Smooth muscle cell (in vitro differentiated cells): ENCODE measurements around the gene ANKFY1. TPM values are rescaled to one million over a fixed set of nuclear protein-coding genes. Genes with fewer than 3 reads are reported as not detected.
"Not testable (repeated sequence)": the region's sequence is repeated elsewhere in the genome, so short reads cannot be mapped to it uniquely, and the experiment has no call there.

Source experiments
- DNase-seq: peaks from one replicate; lab custom pipeline; 2025; ENCODE audit not compliant: unreplicated experiment; lab: John Stamatoyannopoulos, UW
- H2AFZ ChIP-seq: fragments of 200-600 bp; sonication (generic); 2 replicates; pipeline ENCODE4 v1.6.0; 2016; ENCODE audit warnings: antibody characterized with exemption, low read depth, mild to moderate bottlenecking
- H3F3A ChIP-seq: fragments of 200-600 bp; sonication (generic); 2 replicates; pipeline ENCODE4 v1.6.0; 2017; ENCODE audit warnings: antibody characterized with exemption, low read depth
- H3K27ac ChIP-seq: fragments of 200-600 bp; sonication (generic); 2 replicates; pipeline ENCODE4 v1.5.1; 2016; ENCODE audit warnings: low read depth, mild to moderate bottlenecking
- H3K27me3 ChIP-seq: fragments of 200-600 bp; sonication (generic); 2 replicates; pipeline ENCODE4 v1.6.1; 2016; ENCODE audit warnings: low read depth, mild to moderate bottlenecking
- H3K36me3 ChIP-seq: fragments of 200-600 bp; sonication (generic); 2 replicates; pipeline ENCODE4 v1.5.1; 2016; ENCODE audit warnings: low read depth
- H3K4me1 ChIP-seq: fragments of 200-600 bp; sonication (generic); 2 replicates; pipeline ENCODE4 v1.5.1; 2016; ENCODE audit warnings: low read depth
- H3K4me2 ChIP-seq: fragments of 200-600 bp; sonication (generic); 2 replicates; pipeline ENCODE4 v1.6.0; 2016; ENCODE audit warnings: mild to moderate bottlenecking
- H3K4me3 ChIP-seq: fragments of 200-600 bp; sonication (generic); 2 replicates; pipeline ENCODE4 v1.5.1; 2016; ENCODE audit warnings: mild to moderate bottlenecking
- H3K79me2 ChIP-seq: fragments of 200-600 bp; sonication (generic); 2 replicates; pipeline ENCODE4 v1.6.0; 2016; ENCODE audit warnings: low read depth, mild to moderate bottlenecking
- H3K9ac ChIP-seq: fragments of 200-600 bp; sonication (generic); 2 replicates; pipeline ENCODE4 v1.6.0; 2016; ENCODE audit warnings: low read depth
- H3K9me3 ChIP-seq: fragments of 200-600 bp; sonication (generic); replicated peaks from 2 replicates; pipeline ENCODE4 v1.5.1; 2016; ENCODE audit warnings: low read depth
- H4K20me1 ChIP-seq: fragments of 200-600 bp; sonication (generic); 2 replicates; pipeline ENCODE4 v1.6.0; 2016; ENCODE audit warnings: low read depth
- CTCF ChIP-seq: fragments of 200-600 bp; sonication (generic); IDR thresholded peaks from 2 replicates; pipeline ENCODE4 v1.5.1; 2017; ENCODE audit warnings: borderline replicate concordance, mild to moderate bottlenecking, antibody characterized with exemption; ENCODE audit not compliant: insufficient read depth, poor library complexity, severe bottlenecking
- WGBS: methylation state at CpG from one replicate; pipeline ENCODE4 v1.1.7; 2016; ENCODE audit warnings: low lambda C conversion rate; 5-methylcytosine and 5-hydroxymethylcytosine counted together
- polyA plus RNA-seq: library from polyadenylated mRNA; unstranded; fragments of >200 nt; fragmentation: Nextera tagmentation; extraction: Ambion mirVana; gene quantifications from 2 replicates; pipeline ENCODE4 v1.2.1, GENCODE V29; 2016
- total RNA-seq: library from RNA; depleted of rRNA; stranded (reverse); fragments of >200 nt; gene quantifications from 2 replicates; pipeline ENCODE4 v1.2.3, GENCODE V29; 2014

Gene ANKFY1
- total and polyA plus RNA-seq, 2 experiments from 2014 or later: 11.5 to 26.3 TPM

GRCh38 chr17:4142107-4142900 lies 121.5 kb downstream of the ANKFY1 start:
- TF ChIP-seq CTCF: no peak
- WGBS: 6% methylated on average over 52 of the region's 56 CpGs
- no peak for DNase-seq

GRCh38 chr17:4140125-4140524 lies 123.7 kb downstream of the ANKFY1 start:
- Histone ChIP-seq H3K4me2 (no peak overlapping the region), H3K4me1 (peaks cover 13% of the 10 kb centered on the region), H2AFZ (no peak overlapping the region), H3K79me2 (peaks cover 68% of the 10 kb centered on the region), H3F3A (peaks cover 5% of the 10 kb centered on the region), H3K36me3 (no peaks in the 10 kb centered on the region), H3K27me3 (no peaks in the 10 kb centered on the region), H3K9ac (peak overlapping the region; percentile 3), H3K27ac (no peak overlapping the region), H3K4me3 (peak overlapping the region; percentile 7), H4K20me1 (peaks cover 70% of the 10 kb centered on the region), H3K9me3 (no peaks in the 10 kb centered on the region)
- WGBS: 91% methylated on average over 2 of the region's 2 CpGs
- no peak for TF ChIP-seq CTCF
- DNase-seq: no peak

More at GRCh38 chr17:4142107-4142900, 121.5 kb downstream of the ANKFY1 start:
- Histone ChIP-seq H3F3A (peaks cover 5% of the 10 kb centered on the region), H3K79me2 (peaks cover 52% of the 10 kb centered on the region), H3K4me3 (peak overlapping the region; percentile 71), H3K27ac (peak overlapping the region; percentile 96), H3K9ac (peak overlapping the region; percentile 79), H3K36me3 (no peaks in the 10 kb centered on the region), H2AFZ (no peak overlapping the region), H3K4me1 (peaks cover 13% of the 10 kb centered on the region), H3K9me3 (no peaks in the 10 kb centered on the region), H3K4me2 (peak overlapping the region; percentile 87), H4K20me1 (peaks cover 49% of the 10 kb centered on the region), H3K27me3 (no peaks in the 10 kb centered on the region)

GRCh38 chr17:4138906-4139526 lies 124.8 kb downstream of the ANKFY1 start:
- not testable (repeated sequence) for H3K9ac ChIP-seq, H3K27ac ChIP-seq, H3K27me3 ChIP-seq, H2AFZ ChIP-seq, H3K9me3 ChIP-seq, H3K4me3 ChIP-seq, H3K4me2 ChIP-seq, DNase-seq, H3F3A ChIP-seq, H3K36me3 ChIP-seq, H3K4me1 ChIP-seq
- 85% methylated on average over 9 of the region's 9 CpGs for WGBS
- H4K20me1 ChIP-seq: peaks cover 81% of the 10 kb centered on the region
- H3K79me2 ChIP-seq: peaks cover 79% of the 10 kb centered on the region

GRCh38 chr17:4136373-4136772 lies 127.4 kb downstream of the ANKFY1 start:
- peaks cover 82% of the 10 kb centered on the region for H3K79me2 ChIP-seq
- WGBS: 97% methylated on average over 6 of the region's 6 CpGs
- no peaks in the 10 kb centered on the region for H3F3A ChIP-seq
- H3K4me1 ChIP-seq: peaks cover 3% of the 10 kb centered on the region
- no peak overlapping the region for H2AFZ ChIP-seq
- H3K9me3 ChIP-seq: no peaks in the 10 kb centered on the region
- no peak overlapping the region for H3K27ac ChIP-seq
- no peak overlapping the region for H3K4me3 ChIP-seq
- no peak for DNase-seq
- H3K4me2 ChIP-seq: no peak overlapping the region
- TF ChIP-seq CTCF: no peak
- H4K20me1 ChIP-seq: peaks cover 95% of the 10 kb centered on the region
- no peaks in the 10 kb centered on the region for H3K27me3 ChIP-seq
- no peak overlapping the region for H3K9ac ChIP-seq
- H3K36me3 ChIP-seq: no peaks in the 10 kb centered on the region
